NOMO-1 (cell line): ENCODE measurements around the gene CHAT.

ENCODE experiments used
- DNase-seq, 2 experiments: peaks; one replicate each; lab custom pipeline; 2025; ENCODE audit not compliant: unreplicated experiment in 2 of 2; lab: John Stamatoyannopoulos, UW

Gene CHAT

DNA sequence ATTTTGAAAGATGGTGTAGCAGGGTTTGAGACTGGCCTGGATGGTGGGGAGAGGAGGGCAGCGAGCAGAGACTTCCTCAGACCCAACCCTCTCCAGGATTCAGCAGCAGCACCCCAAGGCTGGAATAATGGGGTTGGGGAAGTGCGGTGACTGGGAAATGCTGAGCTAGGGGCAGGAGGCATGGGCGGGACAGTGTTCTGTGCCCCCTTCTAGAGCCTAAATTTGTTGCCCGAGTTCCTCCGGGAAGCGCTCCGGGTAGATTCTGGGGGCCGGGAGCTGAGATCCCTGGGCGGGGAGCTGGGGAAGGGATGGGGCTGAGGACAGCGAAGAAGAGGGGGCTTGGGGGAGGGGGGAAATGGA lies at the start of gene CHAT:
TSS of gene CHAT (plus strand) at position 156 of the 360 bp plus-strand sequence. CDS start at position 309, 153 bp downstream.
- no peak for DNase-seq

DNA sequence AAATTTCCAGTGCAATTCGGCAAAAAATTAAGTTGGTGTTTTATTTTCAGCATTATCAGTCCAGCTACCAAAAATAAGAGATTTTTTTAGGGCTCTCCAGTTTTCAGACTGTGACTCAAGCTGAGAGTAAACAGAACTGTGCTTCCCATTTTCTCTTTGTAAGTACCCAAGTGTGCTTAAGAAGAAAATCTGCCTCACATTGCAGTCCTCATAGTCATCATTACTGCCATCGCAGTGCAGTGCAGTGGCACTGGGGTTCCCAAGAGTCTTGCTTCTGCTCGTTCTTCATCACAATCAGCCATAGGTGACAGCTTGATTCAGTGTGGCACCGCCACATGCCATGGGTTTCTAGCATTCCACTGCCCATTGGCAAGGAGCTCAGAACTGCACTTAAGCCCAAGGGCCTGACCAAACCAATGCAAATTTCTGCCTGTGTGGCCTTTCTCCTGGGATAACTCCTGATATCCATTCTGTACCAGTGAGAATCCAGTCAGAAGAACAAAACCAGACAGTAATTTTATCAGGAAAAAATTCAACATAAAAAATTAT lies 49.3 kb upstream of the CHAT start:
- no peak for DNase-seq

DNA sequence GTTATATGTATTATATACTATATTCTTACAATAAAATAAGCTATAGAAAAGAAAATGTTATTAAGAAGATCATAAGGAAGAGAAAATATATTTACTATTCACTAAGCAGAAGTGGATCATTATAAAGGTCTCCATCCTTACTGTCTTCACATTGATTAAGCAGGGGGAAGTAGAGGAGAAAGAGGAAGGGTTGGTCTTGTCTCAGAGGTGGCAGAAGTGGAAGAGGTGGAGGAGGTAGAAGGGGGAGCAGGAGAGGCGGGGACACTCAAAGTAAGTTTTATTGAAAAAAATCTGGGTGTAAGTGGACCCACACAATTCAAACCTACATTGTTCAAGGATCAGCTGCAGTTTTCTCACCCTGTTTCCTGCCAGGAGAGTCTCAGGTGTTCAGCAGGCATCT lies 46.0 kb upstream of the CHAT start:
- peak; percentile 5 to 22 for DNase-seq

DNA sequence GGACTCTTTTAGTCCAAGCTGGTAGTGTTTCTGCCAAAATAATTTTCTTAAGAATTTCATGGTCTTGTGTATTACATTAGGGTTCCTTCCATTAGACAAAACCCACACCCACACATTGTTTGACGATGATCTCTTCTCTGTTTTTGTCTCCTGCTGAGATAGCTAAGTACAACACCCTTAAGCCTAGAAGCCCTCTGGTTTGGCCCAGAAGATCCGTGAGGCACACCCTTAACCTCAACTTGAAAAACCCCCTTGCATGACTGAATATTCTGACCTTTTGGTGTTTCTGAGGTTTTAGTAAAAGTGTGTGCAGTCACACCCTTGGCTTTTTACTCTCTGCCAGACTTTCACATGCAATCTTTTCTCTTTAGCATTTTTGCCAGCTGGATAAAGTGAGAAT lies 45.6 kb upstream of the CHAT start:
- DNase-seq: no peak

DNA sequence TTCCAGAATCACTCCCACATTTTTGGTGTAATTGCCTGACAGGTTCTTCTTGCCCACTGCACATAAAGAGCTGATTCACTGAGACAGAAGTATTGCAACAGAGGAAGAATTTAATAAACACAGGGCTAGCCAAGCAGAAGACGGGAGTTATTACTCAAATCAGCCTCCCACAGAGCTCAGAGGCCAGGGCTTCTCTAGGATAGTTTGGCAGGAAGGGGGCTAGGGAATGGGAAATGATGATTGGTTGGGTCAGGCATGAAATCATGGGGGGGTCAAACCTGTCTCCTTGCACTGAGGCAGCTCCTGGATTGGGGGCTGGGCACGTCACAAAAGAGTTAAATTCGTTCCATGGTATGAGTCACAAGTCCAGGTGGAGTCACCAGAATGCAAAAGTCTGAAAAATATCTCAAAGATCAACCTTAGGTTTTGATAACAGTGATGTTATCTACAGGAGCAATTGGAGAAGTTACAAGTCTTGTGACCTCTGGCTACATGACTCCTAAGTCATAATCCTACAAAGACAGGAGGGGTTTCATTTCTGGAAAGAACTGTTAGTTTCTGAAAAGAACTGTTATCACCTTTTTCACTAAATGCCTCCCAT lies 44.7 kb upstream of the CHAT start:
- DNase-seq: no peak

DNA sequence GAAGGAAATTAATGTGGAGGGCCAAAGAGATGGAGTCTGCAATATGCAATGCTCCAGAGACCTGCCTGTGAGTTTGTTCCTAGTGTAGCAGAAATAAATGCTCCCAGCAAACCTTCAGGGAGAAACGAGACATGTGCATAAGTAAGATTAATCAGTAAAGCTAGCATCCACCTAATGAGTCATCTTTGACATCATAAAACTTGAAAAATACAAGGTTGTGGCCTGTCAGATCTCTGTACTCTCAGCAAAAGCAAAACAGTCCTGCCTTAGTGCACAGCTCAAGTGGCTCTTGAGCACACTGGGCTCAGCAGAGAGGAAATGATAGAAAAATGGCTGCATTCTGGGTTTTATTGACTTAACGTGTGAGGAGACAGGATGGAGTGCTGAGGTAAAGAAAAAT lies 42.4 kb upstream of the CHAT start:
- no peak for DNase-seq

DNA sequence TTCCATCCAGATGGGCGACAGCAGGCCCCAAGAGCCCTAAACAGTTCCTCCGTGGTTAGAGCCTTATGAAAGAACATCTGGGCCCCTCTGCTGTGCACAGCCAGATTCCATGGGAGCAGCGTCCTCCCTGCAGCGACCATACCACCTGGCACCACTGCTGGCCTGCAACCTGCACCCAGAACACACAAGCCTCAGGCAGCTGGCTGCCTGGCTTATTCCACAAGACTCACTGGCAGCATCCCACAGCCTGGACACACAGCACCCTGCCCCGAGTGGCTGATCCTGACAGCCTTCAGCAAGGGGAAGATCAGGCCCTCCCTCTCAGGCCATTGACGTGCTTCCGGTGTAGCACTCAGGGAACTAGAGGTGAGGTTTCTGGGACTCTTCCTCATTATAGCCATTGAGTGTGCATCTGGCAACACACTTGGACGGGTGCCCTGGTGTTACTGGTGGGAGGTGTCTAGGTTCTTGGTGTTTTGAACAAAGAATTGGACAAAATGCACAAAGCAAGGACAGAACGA lies 41.2 kb upstream of the CHAT start:
- no peak for DNase-seq

DNA sequence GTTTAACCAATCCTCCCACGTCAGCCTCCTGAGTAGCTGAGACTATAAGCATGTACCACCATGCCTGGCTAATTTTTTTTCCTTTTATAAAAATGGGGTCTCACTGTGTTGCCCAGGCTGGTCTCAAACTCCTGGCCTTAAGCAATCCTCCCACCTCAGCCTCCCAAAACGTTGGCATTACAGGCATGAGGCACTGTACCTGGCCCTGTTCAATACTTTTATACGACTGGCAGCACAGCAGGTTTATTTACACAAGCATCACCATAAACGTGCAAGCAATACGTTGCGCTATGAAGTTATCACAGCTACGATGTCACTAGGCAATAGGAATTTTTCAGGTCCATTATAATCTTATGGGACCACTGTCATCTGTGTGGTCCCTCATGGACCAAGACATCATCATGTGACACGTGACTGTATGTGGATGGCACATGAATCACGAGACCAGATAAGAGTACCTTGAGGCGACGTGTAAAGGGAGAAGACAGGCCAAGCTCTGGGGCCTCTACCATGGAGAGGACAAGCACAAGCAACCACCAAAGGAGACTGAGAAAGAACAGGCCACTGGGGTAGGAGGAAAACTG lies 38.3 kb upstream of the CHAT start:
- DNase-seq: no peak

DNA sequence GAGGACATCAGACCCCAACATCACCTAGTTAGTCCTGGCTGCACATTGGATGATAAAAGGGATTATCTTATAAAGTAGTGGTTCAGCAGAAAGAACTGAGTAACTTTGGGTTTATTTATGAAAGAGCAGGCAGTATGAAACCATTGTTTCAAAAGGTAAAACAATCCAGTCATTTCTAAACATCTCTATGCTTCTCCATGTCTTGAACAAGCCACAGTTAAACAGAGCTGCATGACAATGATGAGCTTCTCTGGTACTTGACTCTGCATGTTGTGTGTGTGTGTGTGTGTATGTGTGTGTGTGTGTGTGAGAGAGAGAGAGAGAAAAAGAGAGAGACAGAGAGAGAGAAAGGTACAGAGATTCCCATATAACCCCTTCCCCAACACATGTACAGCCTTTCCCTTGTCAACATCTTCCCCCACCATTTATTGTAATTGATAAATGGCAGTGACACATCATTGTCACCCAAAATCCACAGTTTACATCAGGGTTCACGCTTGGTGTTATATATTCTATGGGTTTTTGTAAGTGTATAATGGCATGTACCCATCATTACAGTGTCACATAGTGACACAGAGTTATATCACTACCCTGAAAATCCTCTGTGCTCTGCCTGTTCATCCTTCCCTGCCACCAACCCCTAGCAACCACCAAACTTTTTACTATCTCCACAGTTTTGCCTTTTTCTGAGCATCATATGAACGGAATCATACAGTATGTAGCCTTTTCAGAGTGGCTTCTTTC lies 36.5 kb upstream of the CHAT start:
- no peak for DNase-seq

DNA sequence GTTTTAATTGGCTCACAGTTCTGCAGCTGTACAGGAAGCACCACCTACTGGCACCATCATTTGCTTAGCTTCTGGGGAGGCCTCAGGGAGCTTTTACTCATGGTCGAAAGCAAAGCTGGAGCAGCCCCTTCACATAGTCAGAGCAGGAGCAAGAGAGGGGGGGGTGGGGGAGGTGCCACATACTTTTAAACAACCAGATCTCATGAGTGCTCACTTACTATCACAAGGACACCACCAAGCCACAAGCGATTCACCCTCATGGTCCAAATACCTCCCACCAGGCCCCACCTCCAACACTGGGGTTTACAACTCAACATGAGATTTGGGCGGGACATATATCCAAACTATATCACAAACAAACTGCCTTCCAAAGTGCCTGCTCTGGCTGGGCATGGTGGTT lies 35.4 kb upstream of the CHAT start:
- no peak for DNase-seq

DNA sequence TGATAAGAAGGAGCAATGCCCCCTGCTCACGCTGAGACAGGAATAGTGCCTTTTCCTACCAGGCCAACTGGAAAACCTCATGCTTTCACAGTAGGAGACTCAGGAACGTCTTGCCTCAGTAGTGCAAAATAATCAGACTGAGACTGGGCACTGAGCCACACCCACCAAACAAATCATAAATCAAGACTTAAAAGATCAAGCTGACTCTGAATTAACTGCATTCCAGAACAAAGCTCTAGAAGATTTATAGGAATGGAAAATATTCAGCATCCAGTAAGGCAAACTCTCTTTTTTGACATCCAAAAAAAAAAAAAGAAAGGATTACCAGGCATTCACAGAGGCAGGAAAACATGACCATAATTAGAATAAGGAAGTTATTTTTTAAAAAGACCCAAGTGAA lies 34.2 kb upstream of the CHAT start:
- DNase-seq: no peak

DNA sequence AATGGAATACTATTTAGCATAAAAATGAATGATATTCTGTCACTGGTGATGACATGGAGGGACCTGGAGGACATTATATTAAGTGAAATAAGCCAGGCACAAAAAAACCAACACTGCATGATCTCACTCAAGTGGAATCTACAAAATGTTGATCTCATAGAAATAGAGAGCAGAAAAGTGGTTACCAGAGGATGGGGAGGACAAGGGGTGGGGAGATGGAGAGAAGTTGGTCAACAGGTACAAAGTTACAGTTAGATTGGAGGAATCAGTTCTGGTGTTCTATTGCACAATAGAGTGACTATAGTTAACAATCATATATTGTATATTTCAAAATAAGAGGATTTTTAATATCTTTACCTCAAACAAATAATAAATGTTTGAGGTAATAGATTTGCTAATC lies 28.4 kb upstream of the CHAT start:
- DNase-seq: no peak

DNA sequence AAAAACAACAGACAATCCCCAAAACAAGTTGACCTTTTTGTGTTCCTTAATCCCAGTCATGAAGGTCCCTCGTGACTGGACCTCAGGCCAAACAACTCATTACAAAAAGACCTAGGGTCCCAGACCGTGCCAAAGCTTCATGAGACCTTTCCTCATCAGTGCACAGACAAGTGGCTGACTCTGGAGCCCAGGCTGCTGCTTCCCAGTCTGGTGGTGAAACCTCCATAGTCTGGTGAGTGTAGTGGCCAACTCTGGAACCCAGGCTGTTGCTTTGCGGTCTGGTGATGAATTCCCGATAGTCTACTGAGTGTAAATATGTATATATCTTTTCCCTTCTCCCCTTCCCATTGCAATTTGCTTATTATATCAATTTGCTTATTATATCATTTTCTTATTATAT lies 25.9 kb upstream of the CHAT start:
- no peak for DNase-seq

DNA sequence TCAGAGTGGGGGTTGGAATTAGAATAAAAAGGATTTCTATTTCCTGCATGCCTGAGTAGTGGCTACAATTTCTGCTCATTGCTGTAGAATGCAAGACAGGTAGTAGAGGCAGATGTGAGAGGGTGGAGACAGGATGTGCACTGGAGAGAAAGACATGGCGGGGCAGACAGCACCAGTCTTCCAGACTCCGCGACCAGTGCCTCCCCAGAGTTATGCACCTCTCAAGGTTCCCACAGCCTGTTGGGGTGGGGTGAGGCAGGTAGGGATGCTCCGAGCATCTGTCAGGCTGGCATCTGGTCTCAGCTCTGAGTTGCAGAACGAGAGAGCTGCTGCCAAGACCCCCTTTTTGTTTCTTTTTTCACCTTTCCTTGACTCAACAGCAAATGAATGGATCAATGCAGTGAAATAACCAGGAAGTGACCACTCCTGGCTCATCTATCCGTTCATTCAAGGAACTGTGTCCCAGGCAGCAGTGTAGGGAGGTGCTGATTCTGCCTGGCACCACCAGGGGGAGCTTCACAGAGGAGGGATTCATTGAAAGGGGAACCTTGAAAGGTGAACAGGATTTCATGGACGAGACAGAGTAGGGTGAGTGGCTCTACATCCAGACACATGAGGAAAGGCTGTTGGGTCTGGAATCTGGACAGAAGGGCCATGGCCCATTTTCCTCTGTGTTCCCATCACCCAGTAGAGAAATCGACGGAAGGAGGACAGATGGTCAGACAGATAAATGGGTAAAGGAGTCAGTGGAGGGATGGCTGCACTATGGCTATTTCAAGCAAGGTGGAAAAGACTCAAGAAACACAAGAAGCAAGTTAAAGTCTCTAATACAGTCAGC lies 20.9 kb upstream of the CHAT start:
- DNase-seq: peak in 1 of 2 experiments; percentile 48

DNA sequence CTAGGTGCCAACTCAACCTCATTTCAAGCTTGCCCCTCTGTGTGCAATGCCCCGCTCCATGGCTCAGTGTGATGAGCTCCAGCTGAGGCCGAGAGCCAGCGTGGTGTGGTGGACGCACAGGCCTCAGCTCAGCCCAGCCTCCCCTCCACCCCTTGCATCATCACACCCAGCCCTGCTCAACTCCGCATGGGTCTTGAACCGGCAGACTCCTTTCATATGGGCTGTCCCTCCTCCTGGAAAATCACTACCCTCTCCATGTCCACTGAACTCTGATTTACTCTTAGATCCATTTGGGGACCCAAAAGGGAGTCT lies 20.3 kb upstream of the CHAT start:
- no peak for DNase-seq

DNA sequence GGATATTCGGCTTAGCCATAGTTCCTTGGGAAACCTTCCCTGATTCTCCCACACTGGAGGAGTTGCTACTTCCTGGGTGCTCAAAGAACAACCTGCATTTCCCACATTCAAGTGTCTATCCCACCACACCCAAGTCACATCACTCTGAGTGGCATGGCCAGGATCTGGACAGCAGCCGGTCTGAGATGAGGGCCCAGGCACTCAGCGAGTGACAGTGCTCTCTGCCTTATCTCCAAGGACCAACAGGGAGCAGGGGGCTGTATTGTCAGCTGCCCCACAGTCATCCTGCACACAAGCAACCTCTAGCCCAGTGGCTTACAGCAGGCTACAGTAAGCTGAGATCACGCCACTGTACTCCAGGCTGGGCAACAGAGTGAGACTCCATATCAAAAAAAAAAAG lies 19.8 kb upstream of the CHAT start:
- DNase-seq: no peak

DNA sequence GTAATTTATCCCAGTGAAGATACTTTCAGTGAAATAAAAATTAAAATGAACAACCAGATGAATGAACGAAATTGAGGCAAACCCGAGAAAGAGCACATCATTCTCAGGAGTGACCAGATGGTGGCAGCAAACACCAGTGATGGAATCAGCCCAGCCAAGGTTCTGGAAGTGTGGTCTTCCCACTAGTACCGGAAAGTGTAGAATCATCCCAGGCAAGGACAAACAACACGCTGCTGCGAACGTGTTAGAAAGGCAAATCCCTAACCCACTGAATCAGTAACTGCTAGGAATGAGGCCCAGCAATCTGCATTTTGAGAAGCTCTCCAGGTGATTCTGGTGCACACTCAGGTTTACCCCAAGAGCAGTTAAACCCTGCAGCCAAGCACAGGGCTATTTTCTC lies 19.2 kb upstream of the CHAT start:
- peak in 1 of 2 experiments; percentile 3 for DNase-seq

DNA sequence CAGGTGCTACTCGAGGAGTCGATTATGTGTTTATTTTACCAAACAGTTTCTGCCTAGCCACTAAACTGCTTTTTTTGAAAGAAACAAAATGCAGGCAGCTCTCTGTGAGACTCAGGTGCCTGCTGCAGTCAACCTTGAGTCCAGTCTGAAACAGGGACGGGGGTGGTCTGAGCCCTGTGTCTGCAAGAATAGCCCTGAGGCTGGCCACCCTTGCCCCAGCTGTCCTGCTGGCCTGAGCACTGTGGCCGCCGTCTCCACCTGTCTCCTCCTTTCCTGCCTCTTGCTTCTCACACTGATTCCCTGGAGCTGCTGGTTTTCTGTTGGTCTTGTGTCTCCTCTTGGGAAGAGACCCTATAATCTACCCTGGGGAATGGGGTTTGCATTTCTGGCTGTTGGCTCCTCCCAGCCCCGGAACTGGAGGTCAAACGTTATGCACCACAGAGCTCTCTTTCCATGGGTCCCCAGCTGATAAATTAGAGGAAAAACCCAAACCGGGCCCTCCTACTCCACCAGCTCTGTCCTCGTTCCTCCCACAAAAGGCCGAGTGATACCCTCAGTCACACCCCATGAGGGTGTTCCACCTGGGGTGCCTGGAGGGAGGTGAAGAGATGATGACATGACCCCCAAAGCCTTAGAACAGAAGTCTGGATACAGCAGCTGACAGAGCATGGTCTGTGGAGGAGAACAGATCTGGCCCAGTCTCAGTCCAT lies 18.7 kb upstream of the CHAT start:
- DNase-seq: no peak

DNA sequence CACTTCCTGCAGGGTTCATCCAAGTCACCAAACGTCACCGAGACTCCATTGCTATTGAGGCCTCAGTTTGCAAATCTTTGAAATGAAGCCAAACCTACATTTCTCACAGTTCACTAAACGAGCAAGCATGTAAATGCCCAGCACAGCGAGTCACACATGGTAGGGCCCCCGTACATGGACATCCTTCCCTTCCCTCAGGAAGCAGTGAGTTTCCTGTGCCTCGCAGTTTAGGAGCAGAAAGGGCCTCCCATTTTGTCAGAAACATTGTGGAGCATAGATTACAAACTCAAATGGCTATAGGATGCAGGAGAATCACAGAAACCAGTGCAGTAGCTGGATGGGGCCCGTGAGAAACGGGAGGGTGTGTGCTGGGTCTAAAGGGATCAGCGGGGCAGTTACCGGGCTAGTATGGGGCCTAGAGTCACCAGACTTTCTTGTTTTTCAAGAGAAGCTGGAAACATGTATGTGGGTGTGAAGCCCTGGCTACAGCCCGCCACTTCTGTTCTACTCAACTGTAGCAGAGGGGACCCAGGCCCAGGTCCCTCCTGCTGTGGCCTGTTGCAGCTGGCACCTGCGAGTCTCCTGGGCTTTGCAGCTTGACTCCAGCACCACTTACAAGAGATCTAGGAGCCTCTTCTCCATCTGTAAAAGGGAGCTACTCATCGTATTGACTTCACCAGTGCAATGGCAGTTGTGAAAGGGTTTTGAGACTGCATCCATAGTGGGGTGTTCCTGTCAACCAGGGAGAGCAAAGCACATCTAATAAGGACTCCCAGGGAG lies 17.9 kb upstream of the CHAT start:
- no peak for DNase-seq

DNA sequence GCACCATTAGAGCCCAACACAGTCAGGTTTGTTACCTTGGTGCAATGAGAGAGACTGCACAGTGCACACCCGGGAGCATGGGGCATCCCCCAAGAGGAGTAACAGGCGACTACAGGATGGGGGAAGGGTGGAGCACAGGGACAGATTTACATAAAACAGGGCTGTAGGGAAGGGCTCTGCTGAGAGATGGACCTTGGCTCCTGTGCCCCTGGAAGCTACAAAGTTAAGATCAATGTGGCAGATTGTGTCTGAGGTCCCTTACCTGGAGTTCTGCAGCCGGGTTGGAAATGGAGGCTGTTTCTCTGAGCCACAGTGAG lies 17.4 kb upstream of the CHAT start:
- no peak for DNase-seq
